Esophagus (tissue), 2 donors: ENCODE results near the gene UBE2D3. TPM values are rescaled to one million over a fixed set of nuclear protein-coding genes. Genes with fewer than 3 reads are reported as not detected.
"Not testable (repeated sequence)": the region's sequence is repeated elsewhere in the genome, so short reads cannot be mapped to it uniquely, and the experiment has no call there.

Experiments
- H3K27ac ChIP-seq, 2 donors: one replicate each; pipeline ENCODE4 v1.5.1; 2013; ENCODE audit warnings: low read depth in 2 of 2, mild to moderate bottlenecking in 2 of 2, inconsistent platforms in 1 of 2, low read length in 1 of 2, moderate library complexity in 1 of 2
- H3K27me3 ChIP-seq, 2 donors: one replicate each; pipeline ENCODE4 v1.6.1; 2013; ENCODE audit warnings: low read length in 2 of 2, control low read depth in 1 of 2, mild to moderate bottlenecking in 1 of 2; ENCODE audit not compliant: insufficient read depth in 2 of 2, control insufficient read depth in 1 of 2
- H3K36me3 ChIP-seq, 2 donors: one replicate each; pipeline ENCODE4 v1.6.1; 2013; ENCODE audit warnings: low read length in 1 of 2; ENCODE audit not compliant: control insufficient read depth in 2 of 2, insufficient read depth in 2 of 2
- H3K4me1 ChIP-seq, 2 donors: one replicate each; pipeline ENCODE4 v1.6.1; 2013; ENCODE audit warnings: low read length in 1 of 2; ENCODE audit not compliant: control insufficient read depth in 2 of 2, insufficient read depth in 2 of 2
- H3K4me3 ChIP-seq, 2 donors: one replicate each; pipeline ENCODE4 v1.5.1; 2013; ENCODE audit warnings: low read length in 2 of 2, mild to moderate bottlenecking in 2 of 2, low read depth in 1 of 2, moderate library complexity in 1 of 2
- H3K9me3 ChIP-seq, 2 donors: one replicate each; pipeline ENCODE4 v1.6.1; 2013; ENCODE audit warnings: mild to moderate bottlenecking in 2 of 2, low read depth in 1 of 2, low read length in 1 of 2, moderate library complexity in 1 of 2; ENCODE audit not compliant: control insufficient read depth in 2 of 2, insufficient read depth in 1 of 2
- WGBS, 2 donors: extraction: QIAGEN DNeasy Blood & Tissue Kit; methylation state at CpG; one replicate each; pipeline ENCODE4 v1.1.7; 2013; 5-methylcytosine and 5-hydroxymethylcytosine counted together
- polyA plus RNA-seq, 2 donors: library from polyadenylated mRNA; stranded (reverse); fragments of 200-250 nt; gene quantifications; one replicate each; pipeline ENCODE4 v1.2.3, GENCODE V29; 2013
- donor health status: healthy with polysubstance abuse.
- donor health status: Bipolar disorder and iron deficiency.

Gene UBE2D3
- polyA plus RNA-seq = 100 to 1,000 TPM; 185 to 218 TPM

- 0 to 1% methylated on average over 71 to 73 of the region's 73 CpGs for WGBS, 2 donors
- Histone ChIP-seq H3K4me1 (no peaks in the 10 kb centered on the region), H3K9me3 (no peaks in the 10 kb centered on the region), H3K4me3 (peak within 1 kb of the TSS; percentile 84 to 98), H3K36me3 (no peaks in the 10 kb centered on the region), H3K27me3 (no peaks in the 10 kb centered on the region), H3K27ac (peak within 1 kb of the TSS; percentile 99 to 100)
Observed at GRCh38 chr4:102826890-102827673, at the start of gene UBE2D3. Gene UBE2D3, minus strand, starts transcription at chr4:102827551. Its CDS starts 1,043 bp downstream, at chr4:102826508.

GRCh38 chr4:102871772-102872171 is 44.4 kb upstream of the UBE2D3 start:
- H3K27ac ChIP-seq = no peak overlapping the region
- WGBS, 2 donors = 77 to 80% methylated on average over 2 of the region's 2 CpGs
- H3K9me3 ChIP-seq = no peaks in the 10 kb centered on the region
- H3K27me3 ChIP-seq = no peaks in the 10 kb centered on the region
- H3K4me1 ChIP-seq = no peaks in the 10 kb centered on the region
- H3K36me3 ChIP-seq = no peaks in the 10 kb centered on the region
- H3K4me3 ChIP-seq = no peak overlapping the region

GRCh38 chr4:102869569-102870197 is 42.3 kb upstream of the UBE2D3 start:
- Histone ChIP-seq H3K27me3 (no peaks in the 10 kb centered on the region), H3K36me3 (no peaks in the 10 kb centered on the region), H3K4me3 (peak overlapping the region; percentile 75 to 84), H3K27ac (peak overlapping the region; percentile 97 to 99), H3K4me1 (no peaks in the 10 kb centered on the region), H3K9me3 (no peaks in the 10 kb centered on the region)
- 5 to 6% methylated on average over 19 of the region's 19 CpGs for WGBS, 2 donors

- WGBS, 2 donors = 0% methylated on average over 64 to 71 of the region's 71 CpGs
- no peaks in the 10 kb centered on the region for H3K9me3 ChIP-seq
- peak within 1 kb of the TSS; percentile 97 to 99 for H3K27ac ChIP-seq
- H3K27me3 ChIP-seq = no peaks in the 10 kb centered on the region
- H3K36me3 ChIP-seq = no peaks in the 10 kb centered on the region
- peak within 1 kb of the TSS; percentile 75 to 84 for H3K4me3 ChIP-seq
- H3K4me1 ChIP-seq = no peaks in the 10 kb centered on the region
Observed at GRCh38 chr4:102868781-102869568, 41.6 kb upstream of the UBE2D3 start, which contains the start of gene CISD2. Gene CISD2, plus strand, starts transcription at chr4:102868992. Its CDS starts 93 bp downstream, at chr4:102869085.

GRCh38 chr4:102868153-102868780 is 40.9 kb upstream of the UBE2D3 start:
- no peaks in the 10 kb centered on the region for H3K36me3 ChIP-seq
- H3K9me3 ChIP-seq = no peaks in the 10 kb centered on the region
- H3K27ac ChIP-seq = peak overlapping the region; percentile 97 to 99
- H3K4me1 ChIP-seq = no peaks in the 10 kb centered on the region
- WGBS, 2 donors = 7 to 11% methylated on average over 23 of the region's 23 CpGs
- peak overlapping the region; percentile 75 to 84 for H3K4me3 ChIP-seq
- H3K27me3 ChIP-seq = no peaks in the 10 kb centered on the region

- Histone ChIP-seq H3K36me3 (no peaks in the 10 kb centered on the region), H3K27me3 (no peaks in the 10 kb centered on the region), H3K4me1 (no peaks in the 10 kb centered on the region), H3K27ac (peak overlapping the region; percentile 97 to 99), H3K4me3 (peak overlapping the region; percentile 75 to 84), H3K9me3 (no peaks in the 10 kb centered on the region)
- WGBS, 2 donors = 73 to 78% methylated on average over 12 of the region's 12 CpGs
Observed at GRCh38 chr4:102867278-102868152, 40.2 kb upstream of the UBE2D3 start.

GRCh38 chr4:102865327-102865726 is 38.0 kb upstream of the UBE2D3 start:
- not testable (repeated sequence) for H3K4me1 ChIP-seq, H3K36me3 ChIP-seq, H3K27me3 ChIP-seq, H3K27ac ChIP-seq, H3K9me3 ChIP-seq, H3K4me3 ChIP-seq
- 92 to 98% methylated on average over 5 of the region's 5 CpGs for WGBS, 2 donors

- Histone ChIP-seq H3K9me3 (peaks cover 0 to 3% of the 10 kb centered on the region in 2 donors), H3K27ac (no peak overlapping the region), H3K36me3 (no peaks in the 10 kb centered on the region), H3K4me1 (no peaks in the 10 kb centered on the region), H3K27me3 (no peaks in the 10 kb centered on the region), H3K4me3 (no peak overlapping the region)
- 92 to 100% methylated on average over 1 of the region's 1 CpG for WGBS, 2 donors
Observed at GRCh38 chr4:102862747-102863146, 35.4 kb upstream of the UBE2D3 start.
